ENCODE data around the gene DYNC1I1. TPM values are rescaled to one million over a fixed set of nuclear protein-coding genes. Genes with fewer than 3 reads are reported as not detected.

DYNC1I1 gene
- total RNA-seq, 1 experiment from 2014 or later = 3.2 TPM

DNA sequence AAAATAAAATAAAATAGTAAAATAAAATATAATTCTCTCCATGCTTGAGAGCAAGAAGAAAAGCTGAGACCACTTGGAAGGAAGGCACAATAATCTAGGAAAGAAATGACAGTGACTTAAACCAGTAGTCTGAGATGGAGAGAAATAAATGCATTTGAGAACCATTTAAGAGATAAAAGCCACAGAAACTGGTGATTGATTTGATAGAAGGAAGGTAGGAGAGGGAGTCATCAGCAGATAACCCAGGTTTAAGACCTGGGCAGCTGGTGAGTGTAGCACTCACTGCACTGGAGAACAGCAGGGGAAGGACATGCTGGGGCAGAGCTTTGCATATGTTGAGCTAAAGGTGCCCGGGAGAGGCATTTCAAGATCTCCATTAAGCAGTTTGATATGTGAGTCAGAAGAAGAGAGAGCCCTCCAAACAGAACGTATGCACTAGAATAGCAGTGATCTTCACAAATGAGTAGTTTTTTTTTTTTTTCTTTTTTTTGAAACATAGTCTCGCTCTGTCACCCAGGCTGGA lies 268.0 kb downstream of the DYNC1I1 start:
- H3K27ac ChIP-seq (ENCODE audit: insufficient read length, low read depth, low read length) = no peak overlapping the region
- no peak overlapping the region for H4K8ac ChIP-seq (replicated peaks; ENCODE audit: insufficient read length, low read depth, low read length)
- H4K20me1 ChIP-seq (ENCODE audit: control insufficient read depth, insufficient read depth, insufficient read length) = no peaks in the 10 kb centered on the region
- H3K4me1 ChIP-seq (ENCODE audit: insufficient read depth, low read length) = no peaks in the 10 kb centered on the region
- no peak overlapping the region for H2BK12ac ChIP-seq (ENCODE audit: insufficient read length, low read depth, low read length)
- H2BK15ac ChIP-seq (ENCODE audit: low read depth, low read length) = no peak overlapping the region
- H2AK5ac ChIP-seq (ENCODE audit: insufficient read length, low read length) = no peak overlapping the region
- WGBS (ENCODE audit: extremely low coverage, insufficient read length, low lambda C conversion rate) = no CpG with 5 or more reads among the region's 3 CpGs
- no peak overlapping the region for H2AFZ ChIP-seq (ENCODE audit: low read length)
- no peaks in the 10 kb centered on the region for H3K9me3 Mint-ChIP-seq
- no peak for TF ChIP-seq CTCF (conservative IDR thresholded peaks at IDR 0.05)
- H3K4me3 Mint-ChIP-seq = no peak overlapping the region
- H3K4ac ChIP-seq (ENCODE audit: low read depth, low read length) = no peak overlapping the region
- no peak overlapping the region for H3K23ac ChIP-seq (ENCODE audit: insufficient read length, low read depth, low read length)
- no peak overlapping the region for H2BK120ac ChIP-seq (ENCODE audit: low read depth, low read length, poor library complexity, severe bottlenecking)
- H3K27ac Mint-ChIP-seq = no peak overlapping the region; a peak in 1 of 7 replicates
- H2BK5ac ChIP-seq (ENCODE audit: insufficient read length, low read length) = no peak overlapping the region
- H3K4me2 ChIP-seq (ENCODE audit: insufficient read depth, insufficient read length, low read length) = no peak overlapping the region
- H4K5ac ChIP-seq (ENCODE audit: insufficient read length, low read depth, low read length) = no peak overlapping the region
- no peak overlapping the region for H3T11ph ChIP-seq (ENCODE audit: low read length)
- no peaks in the 10 kb centered on the region for H3K9me3 ChIP-seq (ENCODE audit: control insufficient read depth, low read depth, low read length)
- H3K14ac ChIP-seq (ENCODE audit: insufficient read depth, low read length) = no peak overlapping the region
- no peak overlapping the region for H3K18ac ChIP-seq (ENCODE audit: insufficient read length, low read depth, low read length)
- no peaks in the 10 kb centered on the region for H3K27me3 ChIP-seq (ENCODE audit: insufficient read depth, low read length)
- DNase-seq = peak; percentile 30
- H3K79me1 ChIP-seq (ENCODE audit: insufficient read depth, low read depth, low read length, poor library complexity, severe bottlenecking) = no peaks in the 10 kb centered on the region
- H3K4me1 Mint-ChIP-seq = peaks cover 4 to 9% of the 10 kb centered on the region in 2 experiments
- H3K36me3 Mint-ChIP-seq (ENCODE audit: insufficient read depth in 1 of 3, low read depth in 3 of 3) = no peaks in the 10 kb centered on the region
- H3K79me2 ChIP-seq (ENCODE audit: insufficient read depth, low read length) = no peaks in the 10 kb centered on the region
- no peak overlapping the region for H3K56ac ChIP-seq (ENCODE audit: insufficient read length, low read depth, low read length)
- H3K23me2 ChIP-seq (ENCODE audit: insufficient read length, low read depth, low read length, poor library complexity, severe bottlenecking) = no peaks in the 10 kb centered on the region
- no peak overlapping the region for H3K9ac ChIP-seq (ENCODE audit: extremely low read depth, insufficient read length, low read length)
- H2BK20ac ChIP-seq (ENCODE audit: low read depth, low read length, poor library complexity, severe bottlenecking) = no peak overlapping the region
- no peak overlapping the region for H4K91ac ChIP-seq (ENCODE audit: insufficient read length, low read depth, low read length)
- H3K27me3 Mint-ChIP-seq (ENCODE audit: low read depth) = no peaks in the 10 kb centered on the region
